Measurements from ENCODE around the gene TAF3. TPM values are rescaled to one million over a fixed set of nuclear protein-coding genes. Genes with fewer than 3 reads are reported as not detected.

The TAF3 gene
- total and polyA plus RNA-seq, 8 donors: 7.0 to 10.4 (median 9.2) TPM

DNA sequence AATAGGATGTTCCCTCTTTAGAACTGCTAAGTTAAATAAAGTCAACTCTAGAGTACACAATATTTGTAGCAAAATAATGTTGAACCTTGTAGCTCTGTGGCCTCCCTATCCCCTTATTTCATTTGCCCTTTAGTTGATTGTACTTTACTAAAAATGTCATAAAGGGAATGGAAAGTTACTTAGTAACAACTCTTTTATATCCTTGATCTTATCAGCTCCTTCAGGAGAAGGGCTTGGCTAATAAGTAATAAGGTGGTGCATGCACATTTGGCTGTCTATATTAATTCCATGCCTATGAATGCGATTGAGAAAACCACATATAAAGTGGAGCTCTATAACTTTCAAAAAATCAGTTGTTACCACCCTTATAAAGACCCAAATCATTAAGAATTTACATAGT, 194.7 kb downstream of the TAF3 start:
- Histone ChIP-seq H3K27me3 (no peaks in the 10 kb centered on the region), H3K4me3 (no peak overlapping the region), H3K36me3 (peaks cover 0 to 57% of the 10 kb centered on the region in 2 donors), H3K4me1 (no peaks in the 10 kb centered on the region), H3K27ac (no peak overlapping the region), H3K9me3 (no peaks in the 10 kb centered on the region)
- ATAC-seq (peak; percentile 72), DNase-seq (no peak)
- TF ChIP-seq, protein P1, sequence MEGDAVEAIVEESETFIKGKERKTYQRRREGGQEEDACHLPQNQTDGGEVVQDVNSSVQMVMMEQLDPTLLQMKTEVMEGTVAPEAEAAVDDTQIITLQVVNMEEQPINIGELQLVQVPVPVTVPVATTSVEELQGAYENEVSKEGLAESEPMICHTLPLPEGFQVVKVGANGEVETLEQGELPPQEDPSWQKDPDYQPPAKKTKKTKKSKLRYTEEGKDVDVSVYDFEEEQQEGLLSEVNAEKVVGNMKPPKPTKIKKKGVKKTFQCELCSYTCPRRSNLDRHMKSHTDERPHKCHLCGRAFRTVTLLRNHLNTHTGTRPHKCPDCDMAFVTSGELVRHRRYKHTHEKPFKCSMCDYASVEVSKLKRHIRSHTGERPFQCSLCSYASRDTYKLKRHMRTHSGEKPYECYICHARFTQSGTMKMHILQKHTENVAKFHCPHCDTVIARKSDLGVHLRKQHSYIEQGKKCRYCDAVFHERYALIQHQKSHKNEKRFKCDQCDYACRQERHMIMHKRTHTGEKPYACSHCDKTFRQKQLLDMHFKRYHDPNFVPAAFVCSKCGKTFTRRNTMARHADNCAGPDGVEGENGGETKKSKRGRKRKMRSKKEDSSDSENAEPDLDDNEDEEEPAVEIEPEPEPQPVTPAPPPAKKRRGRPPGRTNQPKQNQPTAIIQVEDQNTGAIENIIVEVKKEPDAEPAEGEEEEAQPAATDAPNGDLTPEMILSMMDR (IDR thresholded peaks at IDR 0.05): no peak
- intact Hi-C loops (cut with DNase I): no loop called here

DNA sequence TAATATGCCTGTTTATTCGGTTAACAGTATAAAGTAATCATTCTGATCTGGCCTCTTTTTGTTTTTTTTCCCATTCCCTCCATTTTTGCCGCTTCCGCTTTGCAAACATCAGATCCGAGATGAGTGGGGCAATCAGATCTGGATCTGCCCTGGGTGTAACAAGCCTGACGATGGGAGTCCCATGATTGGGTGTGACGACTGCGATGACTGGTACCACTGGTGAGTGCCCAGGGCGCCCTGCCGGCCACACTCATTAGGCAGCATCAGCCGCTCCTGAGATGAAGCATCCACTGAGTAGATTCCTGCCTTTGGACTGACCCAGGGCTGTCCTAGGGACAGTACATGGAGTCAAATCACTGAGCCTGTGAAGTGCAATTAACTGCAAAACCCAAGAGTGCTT, 195.3 kb downstream of the TAF3 start:
- H3K4me1 ChIP-seq: no peaks in the 10 kb centered on the region
- intact Hi-C loops (cut with DNase I): no loop called here

DNA sequence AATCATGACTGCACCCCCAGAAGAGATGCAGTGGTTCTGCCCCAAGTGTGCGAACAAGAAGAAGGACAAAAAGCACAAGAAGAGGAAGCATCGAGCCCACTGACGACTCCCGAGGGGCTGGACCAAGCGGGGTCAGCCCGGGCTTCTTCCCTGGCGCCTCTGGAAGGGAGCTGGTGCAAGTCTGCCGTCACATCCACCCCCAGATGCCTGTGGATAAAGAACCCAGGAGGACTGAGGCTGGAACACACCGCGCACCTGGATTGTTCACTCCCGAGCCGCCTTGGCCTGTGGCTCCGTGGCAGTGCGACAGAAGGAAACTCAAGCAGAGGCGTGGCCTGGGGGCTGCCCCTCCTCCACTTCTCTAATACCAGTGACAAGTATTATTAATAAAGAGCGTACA, 196.3 kb downstream of the TAF3 start:
- no peak overlapping the region for H3K4me3 ChIP-seq
- TF ChIP-seq, protein P1 (IDR thresholded peaks at IDR 0.05): no peak
- no peak for ATAC-seq
- intact Hi-C loops (cut with DNase I): no loop called here
- no peaks in the 10 kb centered on the region for H3K4me1 ChIP-seq
- DNase-seq: no peak
- H3K36me3 ChIP-seq: peaks cover 0 to 48% of the 10 kb centered on the region in 2 donors
- H3K27me3 ChIP-seq: no peaks in the 10 kb centered on the region
- no peaks in the 10 kb centered on the region for H3K9me3 ChIP-seq
- H3K27ac ChIP-seq: no peak overlapping the region

More for the DNA sequence above, 195.3 kb downstream of the TAF3 start:
- Histone ChIP-seq H3K4me3 (no peak overlapping the region), H3K9me3 (no peaks in the 10 kb centered on the region), H3K27me3 (no peaks in the 10 kb centered on the region), H3K36me3 (peaks cover 0 to 57% of the 10 kb centered on the region in 2 donors), H3K27ac (no peak overlapping the region)
- TF ChIP-seq, protein P1 (IDR thresholded peaks at IDR 0.05): no peak
- ATAC-seq: no peak
- no peak for DNase-seq

DNA sequence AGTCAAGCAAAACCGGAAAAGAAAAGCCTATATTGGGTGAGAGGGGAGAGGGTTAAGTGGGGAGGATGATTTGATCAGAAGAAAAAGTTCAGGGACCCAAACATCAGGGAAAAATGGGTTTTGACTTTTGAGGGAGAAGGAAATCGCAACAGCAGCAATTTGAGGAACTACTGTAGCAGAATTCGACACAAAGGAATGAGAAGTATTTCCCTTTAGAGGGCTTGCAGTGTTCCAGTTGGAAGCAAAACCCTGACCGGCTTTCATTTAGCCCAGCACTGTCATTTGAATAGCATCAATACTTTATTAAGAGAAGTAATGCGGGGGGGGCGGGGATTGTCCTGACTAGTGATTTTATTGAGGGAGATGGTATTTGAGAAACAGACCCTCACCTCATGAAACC, 199.0 kb downstream of the TAF3 start:
- intact Hi-C loops (cut with DNase I): no loop called here

DNA sequence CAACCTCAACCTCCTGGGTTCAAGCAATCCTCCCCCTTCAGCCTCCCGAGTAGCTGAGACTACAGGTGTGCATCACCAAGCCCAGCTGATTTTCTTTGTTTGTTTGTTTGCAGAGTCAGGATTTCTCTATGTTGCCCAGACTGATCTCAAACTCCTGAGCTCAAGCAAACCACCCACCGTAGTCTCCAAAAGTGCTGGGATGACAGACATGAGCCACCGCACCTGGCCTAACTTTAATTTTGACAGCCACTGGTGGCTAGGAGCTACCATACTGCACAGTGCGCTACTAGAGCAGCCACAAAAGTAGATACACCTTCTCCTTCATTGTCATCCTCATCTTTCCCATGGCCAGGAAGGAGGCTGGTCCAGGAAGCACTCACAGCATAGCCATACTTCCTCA, 205.0 kb downstream of the TAF3 start:
- intact Hi-C loops (cut with DNase I): no loop called here
- H3K9me3 ChIP-seq: no peaks in the 10 kb centered on the region
- no peaks in the 10 kb centered on the region for H3K36me3 ChIP-seq
- peaks cover 9 to 41% of the 10 kb centered on the region in 2 donors for H3K27me3 ChIP-seq
- no peak for DNase-seq
- no peak overlapping the region for H3K4me3 ChIP-seq
- no peak for ATAC-seq
- TF ChIP-seq, protein P1 (IDR thresholded peaks at IDR 0.05): no peak
- no peak overlapping the region for H3K27ac ChIP-seq
- no peaks in the 10 kb centered on the region for H3K4me1 ChIP-seq

More for the DNA sequence above, 199.0 kb downstream of the TAF3 start:
- DNase-seq (no peak), ATAC-seq (no peak)
- Histone ChIP-seq H3K4me1 (no peaks in the 10 kb centered on the region), H3K36me3 (peaks cover 0 to 28% of the 10 kb centered on the region in 2 donors), H3K4me3 (no peak overlapping the region), H3K27ac (no peak overlapping the region), H3K9me3 (no peaks in the 10 kb centered on the region), H3K27me3 (no peaks in the 10 kb centered on the region)
- TF ChIP-seq, protein P1 (IDR thresholded peaks at IDR 0.05): no peak

All from left lung (tissue), 10 donors.